Testis (tissue), 2 donors: Measurements from ENCODE around the gene FMNL3.

Experiments used
- POLR2A ChIP-seq: fragments of 450-650 bp; IDR thresholded peaks from one replicate; pipeline ENCODE4 v1.6.1; 2017; ENCODE audit warnings: antibody characterized with exemption, mild to moderate bottlenecking, moderate library complexity
- TF ChIP-seq, protein P1 (sequence below), 3 experiments: fragments of 450-650 bp in 2 of 3; fragments of 200-600 bp in 1 of 3; sonication (generic) in 1 of 3; IDR thresholded peaks; one replicate each; pipeline ENCODE4 v1.5.1; 2016 to 2019; ENCODE audit warnings: antibody characterized with exemption in 3 of 3, mild to moderate bottlenecking in 2 of 3, moderate library complexity in 1 of 3

DNA sequence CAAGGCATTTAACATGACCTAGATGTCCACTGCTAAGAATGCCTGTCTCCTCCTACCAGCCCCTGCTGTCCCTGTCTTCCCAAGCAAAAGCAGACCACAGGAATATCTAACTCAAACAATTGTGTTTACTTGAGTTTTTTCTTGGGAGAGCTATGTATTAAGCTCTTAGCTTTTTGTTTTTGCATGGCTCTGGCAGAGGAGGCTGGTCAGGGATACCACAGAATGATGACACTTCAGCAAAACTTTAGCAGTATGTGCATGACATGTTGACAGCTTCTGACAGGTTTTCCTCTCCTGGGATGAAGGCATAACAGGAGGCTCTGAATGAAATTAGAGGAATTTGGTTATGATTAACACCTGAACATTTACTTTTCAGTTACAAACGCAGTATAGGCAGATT lies 41.1 kb upstream of the FMNL3 start:
- TF ChIP-seq, protein P1, sequence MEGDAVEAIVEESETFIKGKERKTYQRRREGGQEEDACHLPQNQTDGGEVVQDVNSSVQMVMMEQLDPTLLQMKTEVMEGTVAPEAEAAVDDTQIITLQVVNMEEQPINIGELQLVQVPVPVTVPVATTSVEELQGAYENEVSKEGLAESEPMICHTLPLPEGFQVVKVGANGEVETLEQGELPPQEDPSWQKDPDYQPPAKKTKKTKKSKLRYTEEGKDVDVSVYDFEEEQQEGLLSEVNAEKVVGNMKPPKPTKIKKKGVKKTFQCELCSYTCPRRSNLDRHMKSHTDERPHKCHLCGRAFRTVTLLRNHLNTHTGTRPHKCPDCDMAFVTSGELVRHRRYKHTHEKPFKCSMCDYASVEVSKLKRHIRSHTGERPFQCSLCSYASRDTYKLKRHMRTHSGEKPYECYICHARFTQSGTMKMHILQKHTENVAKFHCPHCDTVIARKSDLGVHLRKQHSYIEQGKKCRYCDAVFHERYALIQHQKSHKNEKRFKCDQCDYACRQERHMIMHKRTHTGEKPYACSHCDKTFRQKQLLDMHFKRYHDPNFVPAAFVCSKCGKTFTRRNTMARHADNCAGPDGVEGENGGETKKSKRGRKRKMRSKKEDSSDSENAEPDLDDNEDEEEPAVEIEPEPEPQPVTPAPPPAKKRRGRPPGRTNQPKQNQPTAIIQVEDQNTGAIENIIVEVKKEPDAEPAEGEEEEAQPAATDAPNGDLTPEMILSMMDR (IDR thresholded peaks at IDR 0.05): no peak
- TF ChIP-seq POLR2A: no peak
